HUES6 (cell line): ENCODE results near the gene BAHCC1.

Source experiments
- H3K27ac ChIP-seq: 2 replicates; pipeline ENCODE4 v1.7.0; 2013; ENCODE audit warnings: low read depth, mild to moderate bottlenecking, low read length, inconsistent platforms
- H3K27me3 ChIP-seq: 2 replicates; pipeline ENCODE4 v1.6.1; 2013; ENCODE audit warnings: low read length; ENCODE audit not compliant: control insufficient read depth, insufficient read depth
- H3K36me3 ChIP-seq: 2 replicates; pipeline ENCODE4 v1.6.1; 2013; ENCODE audit warnings: low read length; ENCODE audit not compliant: control insufficient read depth, insufficient read depth
- H3K4me1 ChIP-seq: 2 replicates; pipeline ENCODE4 v1.6.1; 2013; ENCODE audit warnings: low read length; ENCODE audit not compliant: control insufficient read depth, insufficient read depth
- H3K4me3 ChIP-seq: 2 replicates; pipeline ENCODE4 v1.5.1; 2013; ENCODE audit warnings: low read depth, low read length
- H3K9ac ChIP-seq: one replicate; pipeline ENCODE4 v1.6.1; 2013; ENCODE audit warnings: mild to moderate bottlenecking, low read length
- H3K9me3 ChIP-seq: 2 replicates; pipeline ENCODE4 v1.6.1; 2013; ENCODE audit warnings: low read depth, low read length; ENCODE audit not compliant: control insufficient read depth, insufficient read depth

The BAHCC1 gene

GRCh38 chr17:81502471-81503017, 107.3 kb downstream of the BAHCC1 start:
- Histone ChIP-seq H3K27ac (no peak overlapping the region), H3K36me3 (no peaks in the 10 kb centered on the region), H3K4me3 (no peak overlapping the region), H3K27me3 (no peaks in the 10 kb centered on the region; the same call in 1 of the 2 replicates), H3K9me3 (no peaks in the 10 kb centered on the region), H3K9ac (no peak overlapping the region), H3K4me1 (peaks cover 9% of the 10 kb centered on the region)

- Histone ChIP-seq H3K4me3 (no peak overlapping the region), H3K36me3 (peaks cover under 1% of the 10 kb centered on the region; the same call in 1 of the 2 replicates), H3K27ac (no peak overlapping the region), H3K9me3 (no peaks in the 10 kb centered on the region), H3K9ac (no peak overlapping the region), H3K27me3 (no peaks in the 10 kb centered on the region; the same call in 1 of the 2 replicates), H3K4me1 (peaks cover 9% of the 10 kb centered on the region)
Measured at GRCh38 chr17:81503619-81504018, 108.4 kb downstream of the BAHCC1 start.

- Histone ChIP-seq H3K9ac (no peak overlapping the region), H3K27me3 (no peaks in the 10 kb centered on the region), H3K4me3 (peak overlapping the region; percentile 82; the same call in 1 of the 2 replicates), H3K36me3 (peaks cover 37% of the 10 kb centered on the region), H3K4me1 (no peaks in the 10 kb centered on the region), H3K27ac (no peak overlapping the region), H3K9me3 (no peaks in the 10 kb centered on the region)
Measured at GRCh38 chr17:81508639-81509206, 113.5 kb downstream of the BAHCC1 start.

- H3K27me3 ChIP-seq: no peaks in the 10 kb centered on the region
- H3K36me3 ChIP-seq: peaks cover 37% of the 10 kb centered on the region
- no peaks in the 10 kb centered on the region for H3K4me1 ChIP-seq
- no peaks in the 10 kb centered on the region for H3K9me3 ChIP-seq
- peak overlapping the region; percentile 99 for H3K9ac ChIP-seq
- H3K4me3 ChIP-seq: peak overlapping the region; percentile 82
- H3K27ac ChIP-seq: no peak overlapping the region
Measured at GRCh38 chr17:81509207-81509971, 114.1 kb downstream of the BAHCC1 start.

- H3K27me3 ChIP-seq: no peaks in the 10 kb centered on the region
- peak overlapping the region; percentile 94; the same call in 1 of the 2 replicates for H3K27ac ChIP-seq
- H3K36me3 ChIP-seq: peaks cover 37% of the 10 kb centered on the region
- no peaks in the 10 kb centered on the region for H3K9me3 ChIP-seq
- H3K4me1 ChIP-seq: no peaks in the 10 kb centered on the region
- peak overlapping the region; percentile 99 for H3K9ac ChIP-seq
- peak overlapping the region; percentile 82 for H3K4me3 ChIP-seq
Measured at GRCh38 chr17:81509972-81510784, 114.9 kb downstream of the BAHCC1 start.

GRCh38 chr17:81510785-81511553, 115.7 kb downstream of the BAHCC1 start:
- Histone ChIP-seq H3K36me3 (peaks cover 37% of the 10 kb centered on the region), H3K27me3 (no peaks in the 10 kb centered on the region), H3K9ac (peak overlapping the region; percentile 99), H3K9me3 (no peaks in the 10 kb centered on the region), H3K27ac (peak overlapping the region; percentile 94; the same call in 1 of the 2 replicates), H3K4me3 (peak overlapping the region; percentile 82), H3K4me1 (peaks cover 3% of the 10 kb centered on the region)

GRCh38 chr17:81511554-81511803, 116.2 kb downstream of the BAHCC1 start:
- H3K27ac ChIP-seq: peak overlapping the region; percentile 94; the same call in 1 of the 2 replicates
- peak overlapping the region; percentile 82 for H3K4me3 ChIP-seq

GRCh38 chr17:81511804-81512561, 116.7 kb downstream of the BAHCC1 start:
- H3K4me1 ChIP-seq: peaks cover 12% of the 10 kb centered on the region
- H3K27me3 ChIP-seq: no peaks in the 10 kb centered on the region
- H3K9ac ChIP-seq: peak overlapping the region; percentile 99
- no peaks in the 10 kb centered on the region for H3K9me3 ChIP-seq
- H3K27ac ChIP-seq: peak overlapping the region; percentile 94
- H3K36me3 ChIP-seq: peaks cover 37% of the 10 kb centered on the region
- H3K4me3 ChIP-seq: peak overlapping the region; percentile 82

More at GRCh38 chr17:81511554-81511803, 116.2 kb downstream of the BAHCC1 start:
- Histone ChIP-seq H3K4me1 (peaks cover 8% of the 10 kb centered on the region), H3K9me3 (no peaks in the 10 kb centered on the region), H3K9ac (peak overlapping the region; percentile 99), H3K27me3 (no peaks in the 10 kb centered on the region), H3K36me3 (peaks cover 37% of the 10 kb centered on the region)

GRCh38 chr17:81512562-81513371, 117.5 kb downstream of the BAHCC1 start, which contains the start of gene ACTG1:
TSS of gene ACTG1 (minus strand) at chr17:81512799. CDS start at chr17:81512354, 445 bp downstream.
- H3K27ac ChIP-seq: peak within 1 kb of the TSS; percentile 97
- no peaks in the 10 kb centered on the region for H3K27me3 ChIP-seq
- peak within 1 kb of the TSS; percentile 83 for H3K4me3 ChIP-seq
- H3K9me3 ChIP-seq: no peaks in the 10 kb centered on the region
- H3K9ac ChIP-seq: peak within 1 kb of the TSS; percentile 100
- peaks cover 37% of the 10 kb centered on the region for H3K36me3 ChIP-seq
- H3K4me1 ChIP-seq: peaks cover 16% of the 10 kb centered on the region
